Panc1 (cell line): ENCODE results near the gene CAPN8. TPM values are rescaled to one million over a fixed set of nuclear protein-coding genes. Genes with fewer than 3 reads are reported as not detected.

ENCODE experiments used
- ATAC-seq: fragments of 200-7000 bp; cut with Tn5 transposase; 2 replicates; pipeline ENCODE4 v1.9.1; 2020; ENCODE audit warnings: mild to moderate bottlenecking, moderate library complexity
- BruUV-seq: library from RNA; stranded (reverse); fragments of 400-500 nt; replicated peaks from 2 replicates; lab custom pipeline; 2021; lab: Mats Ljungman, UMichigan
- CTCF ChIA-PET: fragments of 300-600 bp; sonication (Branson Sonifier 250); formaldehyde crosslinking; loops from one replicate; lab custom pipeline; 2022; ENCODE audit warnings: antibody characterized with exemption; lab: Charles Lee
- POLR2A ChIA-PET: fragments of 300-600 bp; sonication (Branson Sonifier 250); formaldehyde crosslinking; loops from one replicate; lab custom pipeline; 2022; ENCODE audit warnings: antibody characterized with exemption; lab: Charles Lee
- DNase-seq: peaks from one replicate; pipeline ENCODE4 v3.0.0-alpha.2; 2010; ENCODE audit warnings: low read depth, low spot score
- H3K27ac ChIP-seq: 2 replicates; pipeline ENCODE4 v1.5.1; 2011; ENCODE audit warnings: mild to moderate bottlenecking, low read length, inconsistent platforms
- H3K27me3 ChIP-seq: fragments of 200-500 bp; sonication (Bioruptor generic); 2 replicates; pipeline ENCODE4 v1.6.0; 2014; ENCODE audit warnings: low read length, inconsistent platforms; ENCODE audit not compliant: control insufficient read depth, insufficient read depth
- H3K36me3 ChIP-seq: fragments of 200-500 bp; sonication (Bioruptor generic); 2 replicates; pipeline ENCODE4 v1.5.1; 2014; ENCODE audit warnings: inconsistent platforms, mild to moderate bottlenecking, low read length, moderate library complexity; ENCODE audit not compliant: control insufficient read depth, insufficient read depth
- H3K4me1 ChIP-seq: 2 replicates; pipeline ENCODE4 v1.5.1; 2011; ENCODE audit warnings: inconsistent platforms, mild to moderate bottlenecking, low read length, moderate library complexity; ENCODE audit not compliant: control insufficient read depth, insufficient read depth
- H3K4me3 ChIP-seq, 2 experiments: 2 replicates each; pipeline ENCODE4 v1.5.1; 2011 to 2012; ENCODE audit warnings: low read depth in 2 of 2, low read length in 2 of 2, mild to moderate bottlenecking in 2 of 2, inconsistent platforms in 1 of 2, moderate library complexity in 1 of 2
- H3K9me3 ChIP-seq: fragments of 200-500 bp; sonication (Bioruptor generic); 2 replicates; pipeline ENCODE4 v1.5.1; 2014; ENCODE audit warnings: low read depth, mild to moderate bottlenecking, inconsistent platforms, low read length, moderate library complexity; ENCODE audit not compliant: control insufficient read depth, insufficient read depth
- CTCF ChIP-seq: fragments of 450-650 bp; IDR thresholded peaks from 2 replicates; pipeline ENCODE4 v1.5.1; 2017; ENCODE audit warnings: mild to moderate bottlenecking
- POLR2AphosphoS5 ChIP-seq: IDR thresholded peaks from 2 replicates; pipeline ENCODE4 v1.6.1; 2012; ENCODE audit warnings: mild to moderate bottlenecking, low read depth, low read length, moderate library complexity
- REST ChIP-seq, 2 experiments: IDR thresholded peaks; 2 replicates each; pipeline ENCODE4 v1.6.1; 2011 to 2012; ENCODE audit warnings: low read depth in 2 of 2, control low read depth in 1 of 2, low read length in 1 of 2, mild to moderate bottlenecking in 1 of 2, moderate library complexity in 1 of 2; ENCODE audit not compliant: insufficient read depth in 1 of 2
- SIN3A ChIP-seq: IDR thresholded peaks from 2 replicates; pipeline ENCODE4 v1.6.1; 2012; ENCODE audit warnings: low read depth, mild to moderate bottlenecking, low read length, moderate library complexity, borderline replicate concordance; ENCODE audit not compliant: insufficient read depth
- TCF7L2 ChIP-seq: IDR thresholded peaks from 2 replicates; pipeline ENCODE4 v1.6.1; 2011; ENCODE audit warnings: mild to moderate bottlenecking, low read depth, low read length, inconsistent platforms
- in situ Hi-C: cut with HindIII; loops from 2 replicates; pipeline ENCODE4 v1.10.0; 2016; ENCODE audit warnings: low sequenced_read_pairs, low pct_unique_long_range_greater_than_20kb
- intact Hi-C: fragments of 100-400 bp; cut with micrococcal nuclease; formaldehyde crosslinking; loops from one replicate; pipeline ENCODE4 v1.10.0; 2022; ENCODE audit not compliant: unreplicated experiment
- total RNA-seq: library from RNA; stranded (reverse); gene quantifications from one replicate; pipeline ENCODE4 v1.2.1, GENCODE V29; 2021; ENCODE audit not compliant: unreplicated experiment

CAPN8 gene
- total RNA-seq, 1 experiment from 2014 or later = 0.28 TPM

- in situ Hi-C loops (no loop called here), intact Hi-C loops (no loop called here)
- H3K9me3 ChIP-seq = no peaks in the 10 kb centered on the region
- no TSS peak for BruUV-seq
- no peaks in the 10 kb centered on the region for H3K4me1 ChIP-seq
- ATAC-seq (no peak), DNase-seq (no peak)
- no peaks in the 10 kb centered on the region; the same call in 1 of the 2 replicates for H3K27me3 ChIP-seq
- ChIA-PET CTCF (no interaction called here), POLR2A (no interaction called here)
- TF ChIP-seq SIN3A (no peak), REST (IDR thresholded peaks at IDR 0.05; ENCODE audit: insufficient read depth in 1 of 2, low read depth in 2 of 2, low read length in 1 of 2) (no peak), TCF7L2 (no peak), CTCF (no peak), POLR2AphosphoS5 (no peak)
- H3K36me3 ChIP-seq = no peaks in the 10 kb centered on the region
- no peak overlapping the region for H3K27ac ChIP-seq
- no peak overlapping the region for H3K4me3 ChIP-seq
Measured at GRCh38 chr1:223535319-223535718, 130.2 kb downstream of the CAPN8 start.

GRCh38 chr1:223534677-223535076 is 130.8 kb downstream of the CAPN8 start:
- Histone ChIP-seq H3K36me3 (no peaks in the 10 kb centered on the region), H3K4me3 (no peak overlapping the region), H3K27ac (no peak overlapping the region), H3K9me3 (no peaks in the 10 kb centered on the region), H3K4me1 (no peaks in the 10 kb centered on the region), H3K27me3 (no peaks in the 10 kb centered on the region; the same call in 1 of the 2 replicates)
- no peak for DNase-seq
- no peak for TF ChIP-seq CTCF
- no peak for ATAC-seq
- intact Hi-C loops = no loop called here
- BruUV-seq = no TSS peak
- POLR2A ChIA-PET = no interaction called here
- in situ Hi-C loops = no loop called here
- CTCF ChIA-PET = no interaction called here

- BruUV-seq = no TSS peak
- POLR2A ChIA-PET = no interaction called here
- intact Hi-C loops (no loop called here), in situ Hi-C loops (no loop called here)
- Histone ChIP-seq H3K4me1 (no peaks in the 10 kb centered on the region), H3K27ac (no peak overlapping the region), H3K27me3 (peaks cover 4% of the 10 kb centered on the region), H3K4me3 (no peak overlapping the region), H3K36me3 (no peaks in the 10 kb centered on the region), H3K9me3 (no peaks in the 10 kb centered on the region)
- no peak for TF ChIP-seq CTCF
- TF ChIP-seq TCF7L2 = no peak
- no peak for TF ChIP-seq REST (IDR thresholded peaks at IDR 0.05; ENCODE audit: insufficient read depth in 1 of 2, low read depth in 2 of 2, low read length in 1 of 2)
- no peak for TF ChIP-seq SIN3A
- no peak for TF ChIP-seq POLR2AphosphoS5
- DNase-seq (no peak), ATAC-seq (no peak)
- CTCF ChIA-PET = no interaction called here
Measured at GRCh38 chr1:223533708-223534107, 131.8 kb downstream of the CAPN8 start.
